Tibial artery (tissue), 4 donors: ENCODE measurements around the gene GOLGA8J.
"Not testable (repeated sequence)": the region's sequence is repeated elsewhere in the genome, so short reads cannot be mapped to it uniquely, and the experiment has no call there.

Experiments
- DNase-seq, 2 donors: peaks; one replicate each; pipeline ENCODE4 v3.0.0-alpha.2; 2019
- H3K27ac ChIP-seq, 2 donors: fragments of 200-600 bp; sonication (generic) in 1 of 2; 1 replicate in 1 of 2; 2 replicates in 1 of 2; pipeline ENCODE4 v1.5.1; 2018 to 2019; ENCODE audit warnings: mild to moderate bottlenecking in 1 of 2
- H3K27me3 ChIP-seq, 2 donors: fragments of 200-600 bp; sonication (generic) in 1 of 2; one replicate each; pipeline versions ENCODE4 v1.5.1 to v1.6.0; 2016 to 2019
- H3K36me3 ChIP-seq, 3 donors: fragments of 200-600 bp; sonication (generic) in 2 of 3; one replicate each; pipeline ENCODE4 v1.5.1; 2016 to 2019; ENCODE audit warnings: mild to moderate bottlenecking in 2 of 3
- H3K4me1 ChIP-seq, 4 donors: fragments of 200-600 bp; sonication (generic) in 2 of 4; 1 replicate in 3 of 4; 2 replicates in 1 of 4; pipeline ENCODE4 v1.5.1; 2016 to 2019
- H3K4me3 ChIP-seq, 2 donors: fragments of 200-600 bp; sonication (generic) in 1 of 2; 1 replicate in 1 of 2; 2 replicates in 1 of 2; pipeline ENCODE4 v1.5.1; 2018 to 2019; ENCODE audit warnings: mild to moderate bottlenecking in 2 of 2
- H3K9me3 ChIP-seq, 3 donors: fragments of 200-600 bp; sonication (generic) in 1 of 3; one replicate each; pipeline ENCODE4 v1.5.1; 2016 to 2019
- intact Hi-C: fragments of 100-400 bp; cut with DNase I; formaldehyde crosslinking; loops from one replicate; pipeline ENCODE4 v1.15.0; 2023; ENCODE audit warnings: low total_unique reads
- TF ChIP-seq, protein P1 (sequence below), 2 experiments: fragments of 200-600 bp in 1 of 2; fragments of 450-650 bp in 1 of 2; IDR thresholded peaks; one replicate each; pipeline ENCODE4 v1.5.1; 2017 to 2019; ENCODE audit warnings: antibody characterized with exemption in 2 of 2, mild to moderate bottlenecking in 1 of 2, moderate library complexity in 1 of 2

GOLGA8J gene

GRCh38 chr15:30082655-30083054, at the start of gene GOLGA8J:
TSS of gene GOLGA8J (plus strand) at chr15:30082955. CDS start at chr15:30083053, 98 bp downstream.
- H3K4me1 ChIP-seq, H3K4me3 ChIP-seq, intact Hi-C loops, H3K27ac ChIP-seq, DNase-seq, H3K36me3 ChIP-seq, H3K27me3 ChIP-seq, H3K9me3 ChIP-seq: not testable (repeated sequence)

DNA sequence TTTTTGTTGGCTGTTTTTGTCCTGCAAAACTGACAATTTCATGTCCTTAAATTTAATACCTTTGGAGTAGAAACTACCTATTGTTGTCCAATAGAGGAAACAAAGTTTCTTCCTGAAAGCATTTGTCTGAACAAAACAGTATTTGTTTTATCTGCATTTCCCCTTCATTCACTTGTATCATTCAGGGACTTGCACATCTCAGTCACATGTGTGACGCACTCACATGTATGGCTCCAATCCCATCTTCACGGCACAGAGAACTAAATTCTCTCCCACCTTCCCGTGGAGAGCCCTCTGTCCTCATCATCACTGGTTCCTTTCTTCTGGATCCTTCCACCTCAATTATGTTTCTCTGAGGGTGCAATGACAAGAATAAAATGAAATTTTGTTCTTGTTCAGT, 49.5 kb upstream of the GOLGA8J start:
- no peak for DNase-seq
- Histone ChIP-seq H3K9me3 (peaks cover 0 to 8% (median 0%) of the 10 kb centered on the region in 3 donors), H3K27me3 (no peaks in the 10 kb centered on the region), H3K4me1 (no peaks in the 10 kb centered on the region), H3K4me3 (no peak overlapping the region), H3K27ac (no peak overlapping the region), H3K36me3 (no peaks in the 10 kb centered on the region)
- intact Hi-C loops: no loop called here
- TF ChIP-seq, protein P1, sequence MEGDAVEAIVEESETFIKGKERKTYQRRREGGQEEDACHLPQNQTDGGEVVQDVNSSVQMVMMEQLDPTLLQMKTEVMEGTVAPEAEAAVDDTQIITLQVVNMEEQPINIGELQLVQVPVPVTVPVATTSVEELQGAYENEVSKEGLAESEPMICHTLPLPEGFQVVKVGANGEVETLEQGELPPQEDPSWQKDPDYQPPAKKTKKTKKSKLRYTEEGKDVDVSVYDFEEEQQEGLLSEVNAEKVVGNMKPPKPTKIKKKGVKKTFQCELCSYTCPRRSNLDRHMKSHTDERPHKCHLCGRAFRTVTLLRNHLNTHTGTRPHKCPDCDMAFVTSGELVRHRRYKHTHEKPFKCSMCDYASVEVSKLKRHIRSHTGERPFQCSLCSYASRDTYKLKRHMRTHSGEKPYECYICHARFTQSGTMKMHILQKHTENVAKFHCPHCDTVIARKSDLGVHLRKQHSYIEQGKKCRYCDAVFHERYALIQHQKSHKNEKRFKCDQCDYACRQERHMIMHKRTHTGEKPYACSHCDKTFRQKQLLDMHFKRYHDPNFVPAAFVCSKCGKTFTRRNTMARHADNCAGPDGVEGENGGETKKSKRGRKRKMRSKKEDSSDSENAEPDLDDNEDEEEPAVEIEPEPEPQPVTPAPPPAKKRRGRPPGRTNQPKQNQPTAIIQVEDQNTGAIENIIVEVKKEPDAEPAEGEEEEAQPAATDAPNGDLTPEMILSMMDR (IDR thresholded peaks at IDR 0.05): no peak

GRCh38 chr15:30033763-30034162, 49.0 kb upstream of the GOLGA8J start:
- TF ChIP-seq, protein P1 (IDR thresholded peaks at IDR 0.05): no peak
- DNase-seq: no peak
- intact Hi-C loops: no loop called here

DNA sequence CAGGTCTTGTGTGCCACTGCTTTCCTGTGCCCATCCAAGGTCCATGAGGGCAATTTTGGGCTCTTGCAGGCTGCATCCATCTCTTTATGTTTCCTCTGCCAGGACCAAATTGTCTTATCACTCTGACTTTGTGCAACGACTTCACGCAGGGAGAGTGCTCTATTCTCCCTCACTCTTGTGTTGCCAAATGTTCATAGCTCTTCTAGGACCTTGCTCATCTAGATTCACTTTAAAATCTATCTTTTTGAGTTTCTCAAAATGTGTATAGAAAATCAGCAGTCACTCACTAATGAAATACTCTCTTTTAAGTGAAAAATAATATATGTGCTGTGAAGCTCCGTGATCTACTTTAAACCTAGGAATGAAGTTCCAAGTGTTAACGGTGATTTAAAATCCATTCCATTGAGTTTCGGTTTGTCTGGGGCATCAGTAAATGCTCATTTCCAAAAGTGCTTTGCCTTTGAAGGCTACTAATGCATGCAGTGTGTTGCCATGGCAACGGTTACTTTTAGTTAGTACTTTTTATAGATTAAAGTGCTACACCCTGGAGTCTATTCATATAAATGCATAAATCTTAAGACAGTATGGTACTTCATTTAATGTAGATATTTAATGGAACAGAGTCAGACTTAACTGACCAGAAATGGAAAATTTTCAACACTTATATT, 46.6 kb upstream of the GOLGA8J start:
- no peaks in the 10 kb centered on the region for H3K36me3 ChIP-seq
- peaks cover 0 to 11% (median 1%) of the 10 kb centered on the region in 4 donors for H3K4me1 ChIP-seq
- peaks cover 0 to 3% (median 0%) of the 10 kb centered on the region in 3 donors for H3K9me3 ChIP-seq
- intact Hi-C loops: no loop called here
- TF ChIP-seq, protein P1 (IDR thresholded peaks at IDR 0.05): no peak
- DNase-seq: no peak
- no peak overlapping the region for H3K27ac ChIP-seq
- H3K27me3 ChIP-seq: no peaks in the 10 kb centered on the region
- H3K4me3 ChIP-seq: no peak overlapping the region

More at GRCh38 chr15:30033763-30034162, 49.0 kb upstream of the GOLGA8J start:
- no peaks in the 10 kb centered on the region for H3K27me3 ChIP-seq
- peaks cover 0 to 12% (median 0%) of the 10 kb centered on the region in 3 donors for H3K9me3 ChIP-seq
- no peaks in the 10 kb centered on the region for H3K36me3 ChIP-seq
- H3K4me1 ChIP-seq: peaks cover 0 to under 1% (median 0%) of the 10 kb centered on the region in 4 donors
- no peak overlapping the region for H3K4me3 ChIP-seq
- H3K27ac ChIP-seq: no peak overlapping the region

DNA sequence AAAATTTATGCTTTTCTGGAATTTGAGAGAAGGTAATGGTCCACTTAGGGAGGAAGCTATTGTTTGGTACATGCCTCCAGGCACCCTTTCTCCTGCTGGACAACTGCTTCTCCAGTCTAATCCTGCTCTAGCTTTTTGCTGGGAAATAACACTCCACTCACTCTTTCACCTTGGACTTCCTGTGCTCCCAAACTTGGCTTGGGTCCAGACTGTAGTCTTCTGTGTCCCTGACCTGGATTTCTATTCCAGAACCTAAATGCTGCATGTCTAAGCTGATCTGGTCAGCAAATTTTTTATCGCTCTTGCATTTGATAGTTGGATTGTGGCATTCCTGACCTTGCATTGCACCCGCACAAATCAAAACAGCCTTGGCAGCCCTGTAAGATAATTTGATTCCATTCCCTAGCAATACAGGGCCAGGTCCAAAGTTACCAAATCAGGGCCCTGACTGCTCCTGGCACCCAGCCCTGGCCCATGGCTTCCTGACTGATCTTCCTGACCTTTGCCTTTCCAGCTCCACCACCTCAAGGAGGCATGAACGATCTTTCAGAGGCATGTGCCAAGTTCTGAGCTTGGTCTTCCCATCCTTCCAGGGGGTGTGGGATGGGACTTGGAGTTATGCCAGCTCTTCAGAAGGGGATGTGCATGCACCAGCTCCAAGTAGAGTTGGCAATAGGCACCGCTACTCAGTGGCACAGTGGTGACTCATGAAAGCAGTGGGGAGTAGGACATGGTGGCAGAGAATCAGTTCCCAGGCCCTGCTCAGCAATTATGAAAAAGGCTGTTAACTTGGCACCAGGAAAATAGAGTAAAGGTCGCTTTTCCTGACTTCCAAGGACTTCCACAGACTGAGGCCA, 43.9 kb upstream of the GOLGA8J start:
- no peak for DNase-seq
- TF ChIP-seq, protein P1 (IDR thresholded peaks at IDR 0.05): no peak
- Histone ChIP-seq H3K4me3 (no peak overlapping the region), H3K9me3 (peaks cover 0 to 3% (median 0%) of the 10 kb centered on the region in 3 donors), H3K27me3 (no peaks in the 10 kb centered on the region), H3K4me1 (peaks cover 0 to 11% (median 1%) of the 10 kb centered on the region in 4 donors), H3K36me3 (no peaks in the 10 kb centered on the region), H3K27ac (no peak overlapping the region)
- intact Hi-C loops: no loop called here

- Histone ChIP-seq H3K4me3 (no peak overlapping the region), H3K27ac (no peak overlapping the region), H3K4me1 (peaks cover 0 to 11% (median 1%) of the 10 kb centered on the region in 4 donors), H3K9me3 (peaks cover 0 to 3% (median 0%) of the 10 kb centered on the region in 3 donors), H3K36me3 (no peaks in the 10 kb centered on the region), H3K27me3 (peaks cover 0 to 4% of the 10 kb centered on the region in 2 donors)
- intact Hi-C loops: no loop called here
- TF ChIP-seq, protein P1 (IDR thresholded peaks at IDR 0.05): no peak
- no peak for DNase-seq
These were observed 40.9 kb upstream of the GOLGA8J start for GRCh38 chr15:30041868-30042267.
